ENCODE measurements around the gene MXRA8. TPM values are rescaled to one million over a fixed set of nuclear protein-coding genes. Genes with fewer than 3 reads are reported as not detected.
"Not testable (repeated sequence)": the region's sequence is repeated elsewhere in the genome, so short reads cannot be mapped to it uniquely, and the experiment has no call there.

The MXRA8 gene
- total RNA-seq, 3 donors from 2014 or later (not counting 1 experiment from before 2014, with no cell fraction given), result 0.26 TPM; not detected in 2

DNA sequence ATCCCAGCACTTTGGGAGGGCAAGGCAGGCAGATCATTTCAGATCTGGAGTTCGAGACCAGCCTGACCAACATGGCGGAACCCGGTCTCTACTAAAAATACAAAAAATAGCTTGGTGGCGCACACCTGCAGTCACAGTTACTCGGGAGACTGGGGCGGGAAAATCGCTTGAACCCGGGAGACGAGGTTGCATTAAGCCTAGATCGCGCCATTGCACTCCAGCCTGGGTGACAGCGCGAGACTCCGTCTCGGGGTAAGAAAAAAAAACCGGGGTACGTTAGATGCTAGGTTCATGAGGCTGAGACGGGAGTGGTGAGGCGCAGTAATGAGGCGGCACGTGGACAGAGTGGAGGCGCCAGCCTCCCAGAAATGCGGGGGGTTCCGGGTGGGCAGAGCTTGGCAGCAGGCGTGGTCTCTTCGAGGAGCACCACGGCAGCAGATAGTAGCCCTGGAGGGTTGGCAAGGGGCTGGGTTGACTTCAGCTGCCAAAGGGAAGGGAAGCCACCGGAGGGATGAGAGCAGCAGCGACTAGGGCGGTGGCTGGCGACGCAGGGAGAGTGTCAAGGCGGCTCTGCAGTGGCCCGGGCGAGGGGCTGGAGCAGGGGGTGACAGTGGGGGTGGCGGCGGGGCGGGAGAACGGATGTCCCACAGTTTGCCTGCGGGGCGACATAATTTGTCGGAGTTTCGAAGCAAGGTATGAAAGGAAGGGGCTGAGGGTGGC, 47.9 kb upstream of the MXRA8 start:
- Histone ChIP-seq H3K36me3 (ENCODE audit: control insufficient read depth, insufficient read depth, low read length) (peaks cover 31% of the 10 kb centered on the region), H3K4me1 (ENCODE audit: control insufficient read depth, insufficient read depth, low read length) (peaks cover 25% of the 10 kb centered on the region), H3K27ac (ENCODE audit: low read length) (peak overlapping the region; percentile 76), H3K9me3 (ENCODE audit: control insufficient read depth, insufficient read depth, low read length) (no peaks in the 10 kb centered on the region), H3K4me3 (ENCODE audit: low read length) (peak overlapping the region; percentile 76), H3K27me3 (ENCODE audit: control insufficient read depth, insufficient read depth, low read length) (no peaks in the 10 kb centered on the region)
- ATAC-seq, result no peak
- DNase-seq, result peak in 1 of 2 donors; percentile 30
- H3K4me1 Mint-ChIP-seq, result peaks cover under 1 to 23% of the 10 kb centered on the region in 2 donors
- no peaks in the 10 kb centered on the region for H3K36me3 Mint-ChIP-seq
- peak overlapping the region; percentile 90 for H3K4me3 Mint-ChIP-seq
- WGBS (ENCODE audit: insufficient coverage), result 45% methylated on average over 43 of the region's 43 CpGs
- H3K27ac Mint-ChIP-seq, result peak overlapping the region; percentile 86 to 88
- intact Hi-C loops (cut with micrococcal nuclease), result loop anchor here (2.0 kb wide), 1 partner anchor 31 kb away; the partner anchor contains the start of gene AURKAIP1
- H3K27me3 Mint-ChIP-seq (ENCODE audit: low read depth in 2 of 2), result no peaks in the 10 kb centered on the region
- H3K9me3 Mint-ChIP-seq, result no peaks in the 10 kb centered on the region
- TF ChIP-seq, protein P1, sequence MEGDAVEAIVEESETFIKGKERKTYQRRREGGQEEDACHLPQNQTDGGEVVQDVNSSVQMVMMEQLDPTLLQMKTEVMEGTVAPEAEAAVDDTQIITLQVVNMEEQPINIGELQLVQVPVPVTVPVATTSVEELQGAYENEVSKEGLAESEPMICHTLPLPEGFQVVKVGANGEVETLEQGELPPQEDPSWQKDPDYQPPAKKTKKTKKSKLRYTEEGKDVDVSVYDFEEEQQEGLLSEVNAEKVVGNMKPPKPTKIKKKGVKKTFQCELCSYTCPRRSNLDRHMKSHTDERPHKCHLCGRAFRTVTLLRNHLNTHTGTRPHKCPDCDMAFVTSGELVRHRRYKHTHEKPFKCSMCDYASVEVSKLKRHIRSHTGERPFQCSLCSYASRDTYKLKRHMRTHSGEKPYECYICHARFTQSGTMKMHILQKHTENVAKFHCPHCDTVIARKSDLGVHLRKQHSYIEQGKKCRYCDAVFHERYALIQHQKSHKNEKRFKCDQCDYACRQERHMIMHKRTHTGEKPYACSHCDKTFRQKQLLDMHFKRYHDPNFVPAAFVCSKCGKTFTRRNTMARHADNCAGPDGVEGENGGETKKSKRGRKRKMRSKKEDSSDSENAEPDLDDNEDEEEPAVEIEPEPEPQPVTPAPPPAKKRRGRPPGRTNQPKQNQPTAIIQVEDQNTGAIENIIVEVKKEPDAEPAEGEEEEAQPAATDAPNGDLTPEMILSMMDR (IDR thresholded peaks at IDR 0.05), result no peak

DNA sequence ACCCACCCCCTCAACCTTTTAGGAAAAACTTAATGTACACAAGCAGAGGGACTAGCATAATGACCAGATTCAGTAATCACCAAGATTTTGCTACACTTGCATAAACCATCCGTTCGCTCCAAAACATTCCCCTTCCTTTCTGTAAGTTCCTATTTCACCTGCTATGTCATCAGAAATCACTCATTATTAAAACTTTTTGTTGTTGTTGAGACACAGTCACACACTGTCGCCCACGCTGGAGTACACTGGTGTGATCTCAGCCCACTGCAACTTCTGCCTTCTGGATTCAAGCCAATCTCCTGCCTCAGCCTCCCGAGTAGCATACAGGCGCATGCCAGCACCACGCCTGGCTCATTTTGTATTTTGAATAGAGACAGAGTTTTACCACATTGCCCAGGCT, 45.3 kb upstream of the MXRA8 start:
- Mint-ChIP-seq H3K4me1 (peaks cover 22 to 43% of the 10 kb centered on the region in 2 donors), H3K27ac (peak overlapping the region; percentile 25 to 42), H3K36me3 (no peaks in the 10 kb centered on the region), H3K9me3 (no peaks in the 10 kb centered on the region), H3K27me3 (ENCODE audit: low read depth in 2 of 2) (no peaks in the 10 kb centered on the region), H3K4me3 (peak overlapping the region; percentile 17)
- no peak overlapping the region for H3K4me3 ChIP-seq (ENCODE audit: low read length)
- H3K4me1 ChIP-seq (ENCODE audit: control insufficient read depth, insufficient read depth, low read length), result peaks cover 41% of the 10 kb centered on the region
- no peak for DNase-seq
- H3K36me3 ChIP-seq (ENCODE audit: control insufficient read depth, insufficient read depth, low read length), result peaks cover 39% of the 10 kb centered on the region
- H3K27ac ChIP-seq (ENCODE audit: low read length), result no peak overlapping the region
- intact Hi-C loops (cut with micrococcal nuclease), result no loop called here
- TF ChIP-seq, protein P1 (IDR thresholded peaks at IDR 0.05), result no peak
- no peaks in the 10 kb centered on the region for H3K9me3 ChIP-seq (ENCODE audit: control insufficient read depth, insufficient read depth, low read length)
- WGBS (ENCODE audit: insufficient coverage), result 94% methylated on average over 7 of the region's 7 CpGs
- ATAC-seq, result no peak
- no peaks in the 10 kb centered on the region for H3K27me3 ChIP-seq (ENCODE audit: control insufficient read depth, insufficient read depth, low read length)

DNA sequence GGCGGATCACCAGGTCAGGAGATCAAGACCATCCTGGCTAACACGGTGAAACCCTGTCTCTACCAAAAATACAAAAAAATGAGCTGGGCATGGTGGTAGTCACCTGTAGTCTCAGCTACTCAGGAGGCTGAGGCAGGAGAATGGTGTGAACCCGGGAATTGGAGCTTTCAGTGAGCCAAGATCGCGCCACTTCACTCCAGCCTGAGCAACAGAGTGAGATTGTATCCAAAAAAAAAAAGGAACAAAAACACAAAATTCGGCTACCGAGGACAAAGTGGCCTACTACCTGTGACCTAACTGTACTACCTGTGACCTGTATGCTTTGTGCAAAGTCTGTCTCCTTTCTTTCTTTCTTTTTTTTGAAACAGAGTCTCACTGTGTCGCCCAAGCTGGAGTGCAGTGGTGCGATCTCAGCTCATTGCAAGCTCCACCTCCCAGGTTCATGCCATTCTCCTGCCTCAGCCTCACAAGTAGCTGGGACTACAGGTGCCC, 44.6 kb upstream of the MXRA8 start:
- Mint-ChIP-seq H3K4me1 (peaks cover 25 to 47% of the 10 kb centered on the region in 2 donors), H3K27ac (peak overlapping the region; percentile 25 to 42)
- H3K4me3 ChIP-seq (ENCODE audit: low read length); H3K27me3 Mint-ChIP-seq (ENCODE audit: low read depth in 2 of 2); DNase-seq; H3K9me3 Mint-ChIP-seq; H3K27me3 ChIP-seq (ENCODE audit: control insufficient read depth, insufficient read depth, low read length); H3K4me3 Mint-ChIP-seq; H3K9me3 ChIP-seq (ENCODE audit: control insufficient read depth, insufficient read depth, low read length); intact Hi-C loops (cut with micrococcal nuclease); H3K27ac ChIP-seq (ENCODE audit: low read length); H3K36me3 Mint-ChIP-seq; ATAC-seq: not testable (repeated sequence)
- 95% methylated on average over 9 of the region's 9 CpGs for WGBS (ENCODE audit: insufficient coverage)
- peaks cover 39% of the 10 kb centered on the region for H3K36me3 ChIP-seq (ENCODE audit: control insufficient read depth, insufficient read depth, low read length)
- peaks cover 45% of the 10 kb centered on the region for H3K4me1 ChIP-seq (ENCODE audit: control insufficient read depth, insufficient read depth, low read length)

DNA sequence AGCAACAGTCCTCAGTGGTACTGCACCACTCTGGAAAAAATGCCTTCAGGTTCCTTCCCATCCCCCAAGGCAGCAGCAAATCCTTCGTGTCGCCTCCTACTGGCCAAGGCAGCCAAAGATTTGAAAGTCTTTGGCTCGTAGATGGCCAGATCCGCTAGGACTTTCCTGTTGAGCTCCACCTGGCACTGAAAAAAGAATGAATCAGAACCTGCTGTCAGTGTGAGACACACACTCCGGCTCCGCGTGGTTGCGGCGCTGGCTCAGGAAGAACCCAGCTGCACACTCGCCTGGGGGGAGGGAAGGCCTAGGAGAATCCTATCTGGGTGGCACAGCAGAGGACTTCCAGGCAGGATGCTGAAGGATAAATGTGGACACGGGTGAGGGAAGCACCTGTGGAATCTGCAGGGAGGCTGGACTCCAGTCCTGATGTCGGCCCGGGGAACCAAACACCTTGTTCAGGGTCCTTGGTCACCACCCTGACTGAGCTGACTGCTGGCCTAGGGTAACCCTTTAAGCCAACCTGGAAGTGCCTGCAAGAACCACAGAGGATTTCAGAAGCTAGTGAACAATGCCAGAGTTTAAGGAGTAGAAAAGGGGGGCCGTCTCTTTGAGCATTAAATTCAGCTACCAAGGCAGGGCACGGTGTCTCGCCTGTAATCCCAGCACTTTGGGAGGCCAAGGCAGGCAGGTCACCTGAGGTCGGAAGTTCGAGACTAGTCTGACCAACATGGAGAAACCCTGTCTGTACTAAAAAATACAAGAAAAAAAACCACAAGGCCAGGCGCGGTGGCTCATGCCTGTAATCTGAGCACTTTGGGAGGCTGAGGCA, 43.9 kb upstream of the MXRA8 start:
- no peak for ATAC-seq
- H3K9me3 ChIP-seq (ENCODE audit: control insufficient read depth, insufficient read depth, low read length), result no peaks in the 10 kb centered on the region
- H3K27ac Mint-ChIP-seq, result peak overlapping the region; percentile 52 to 86
- intact Hi-C loops (cut with micrococcal nuclease), result no loop called here
- H3K36me3 ChIP-seq (ENCODE audit: control insufficient read depth, insufficient read depth, low read length), result peaks cover 46% of the 10 kb centered on the region
- WGBS (ENCODE audit: insufficient coverage), result 90% methylated on average over 20 of the region's 20 CpGs
- no peaks in the 10 kb centered on the region for H3K9me3 Mint-ChIP-seq
- DNase-seq, result peak in 1 of 2 donors; percentile 62
- no peaks in the 10 kb centered on the region for H3K36me3 Mint-ChIP-seq
- peaks cover 29 to 51% of the 10 kb centered on the region in 2 donors for H3K4me1 Mint-ChIP-seq
- no peak overlapping the region for H3K27ac ChIP-seq (ENCODE audit: low read length)
- H3K4me3 Mint-ChIP-seq, result peak overlapping the region; percentile 25
- H3K4me1 ChIP-seq (ENCODE audit: control insufficient read depth, insufficient read depth, low read length), result peaks cover 48% of the 10 kb centered on the region
- TF ChIP-seq, protein P1 (IDR thresholded peaks at IDR 0.05), result peak; percentile 19
- H3K4me3 ChIP-seq (ENCODE audit: low read length), result no peak overlapping the region
- H3K27me3 ChIP-seq (ENCODE audit: control insufficient read depth, insufficient read depth, low read length), result no peaks in the 10 kb centered on the region
- no peaks in the 10 kb centered on the region for H3K27me3 Mint-ChIP-seq (ENCODE audit: low read depth in 2 of 2)

Data from natural killer cell (primary cell).